A172 (cell line): Measurements from ENCODE around the gene PHACTR2. TPM values are rescaled to one million over a fixed set of nuclear protein-coding genes. Genes with fewer than 3 reads are reported as not detected.
A peak's percentile ranks its signal among the peaks of the same experiment; 100 is the strongest.
"Not testable (repeated sequence)": the region's sequence is repeated elsewhere in the genome, so short reads cannot be mapped to it uniquely, and the experiment has no call there.

Experiments
- DNase-seq: peaks from one replicate; pipeline ENCODE4 v3.0.0-alpha.2; 2015; ENCODE audit warnings: low spot score
- total RNA-seq: library from RNA; depleted of rRNA; stranded (reverse); fragments of >200 nt; shearing (Covaris generic); gene quantifications from 2 replicates; pipeline ENCODE4 v1.2.3, GENCODE V29; 2014

Gene PHACTR2
- total RNA-seq, 1 experiment from 2014 or later = 21.3 TPM

GRCh38 chr6:143807103-143807772, 129.5 kb downstream of the PHACTR2 start:
- no peak for DNase-seq

GRCh38 chr6:143810745-143811144, 133.0 kb downstream of the PHACTR2 start:
- no peak for DNase-seq

- DNase-seq = no peak
Observed at GRCh38 chr6:143811501-143812157, 133.9 kb downstream of the PHACTR2 start.

GRCh38 chr6:143817621-143818020, 139.9 kb downstream of the PHACTR2 start:
- no peak for DNase-seq

- DNase-seq = no peak
Observed at GRCh38 chr6:143821359-143821758, 143.6 kb downstream of the PHACTR2 start.

- peak; percentile 44 for DNase-seq
Observed at GRCh38 chr6:143822584-143823024, 144.8 kb downstream of the PHACTR2 start.

GRCh38 chr6:143823548-143823947, 145.8 kb downstream of the PHACTR2 start:
- DNase-seq = peak; percentile 16

- no peak for DNase-seq
Observed at GRCh38 chr6:143828572-143828971, 150.8 kb downstream of the PHACTR2 start.

GRCh38 chr6:143836150-143836549, 158.4 kb downstream of the PHACTR2 start:
- DNase-seq = no peak

GRCh38 chr6:143838395-143838794, 160.6 kb downstream of the PHACTR2 start:
- no peak for DNase-seq

- DNase-seq = no peak
Observed at GRCh38 chr6:143839196-143839595, 161.4 kb downstream of the PHACTR2 start.

- DNase-seq = no peak
Observed at GRCh38 chr6:143840595-143841265, 163.0 kb downstream of the PHACTR2 start.

- DNase-seq = peak; percentile 31
Observed at GRCh38 chr6:143842461-143842901, 164.7 kb downstream of the PHACTR2 start.

GRCh38 chr6:143842902-143843676, 165.3 kb downstream of the PHACTR2 start, which contains the start of gene LTV1:
Gene LTV1 (plus strand): TSS chr6:143843338. CDS start chr6:143843478, 140 bp downstream.
- DNase-seq = peak; percentile 89

- no peak for DNase-seq
Observed at GRCh38 chr6:143843677-143843999, 165.9 kb downstream of the PHACTR2 start.

GRCh38 chr6:143844006-143844405, 166.2 kb downstream of the PHACTR2 start:
- DNase-seq = peak; percentile 3

- DNase-seq = no peak
Observed at GRCh38 chr6:143845033-143845432, 167.3 kb downstream of the PHACTR2 start.

GRCh38 chr6:143851706-143852105, 173.9 kb downstream of the PHACTR2 start:
- DNase-seq = not testable (repeated sequence)

GRCh38 chr6:143855057-143855456, 177.3 kb downstream of the PHACTR2 start:
- DNase-seq = not testable (repeated sequence)

GRCh38 chr6:143856762-143857161, 179.0 kb downstream of the PHACTR2 start:
- not testable (repeated sequence) for DNase-seq

GRCh38 chr6:143857651-143858050, 179.9 kb downstream of the PHACTR2 start:
- no peak for DNase-seq
